Measurements from ENCODE around the gene EFCAB6.

Gene EFCAB6

DNA sequence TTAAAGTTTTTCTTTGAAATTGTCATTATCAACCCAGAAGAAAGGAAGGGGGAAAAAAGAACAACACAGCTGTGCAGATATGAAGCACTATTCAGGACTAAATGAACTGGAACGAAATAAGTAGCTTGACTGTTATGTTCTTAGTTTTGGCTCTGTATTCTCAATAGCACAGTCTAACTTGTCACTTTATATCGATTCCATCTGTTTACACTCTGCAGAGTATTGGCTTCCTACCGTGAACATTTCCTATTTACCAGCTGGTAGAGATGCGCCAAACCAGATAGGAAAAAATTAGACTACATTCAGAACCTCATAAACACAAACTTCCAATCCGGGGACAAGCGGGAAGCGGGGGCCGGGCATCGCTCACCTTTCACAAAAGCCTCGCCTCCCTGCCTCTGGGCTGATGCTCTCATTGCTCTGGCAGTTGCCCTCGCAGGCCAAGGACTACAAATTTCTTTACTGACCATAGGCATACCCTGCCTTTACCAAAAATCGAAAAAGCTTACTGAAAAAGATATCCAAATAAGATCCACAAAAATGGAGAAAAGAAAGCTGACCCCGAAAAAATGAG, 66.2 kb downstream of the EFCAB6 start:
- DNase-seq (ENCODE audit: low read depth) = no peak

DNA sequence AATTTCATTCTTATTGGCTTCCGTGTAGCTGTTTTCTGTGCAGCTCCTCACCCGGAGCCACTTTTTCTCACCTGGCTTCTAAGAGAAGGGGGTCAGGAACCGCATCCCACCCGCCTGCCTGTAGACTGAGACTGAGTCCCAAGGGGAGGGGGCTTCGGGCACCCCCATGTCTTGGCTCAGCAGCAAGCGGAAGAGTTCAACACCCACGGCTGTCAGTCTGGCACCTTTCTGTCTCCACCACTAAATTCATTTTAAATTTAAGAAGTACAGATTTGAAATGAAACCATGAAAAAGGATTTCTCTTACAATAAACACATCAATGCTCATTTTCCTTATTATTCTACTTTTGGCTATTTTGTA, 66.7 kb downstream of the EFCAB6 start:
- DNase-seq (ENCODE audit: low read depth) = no peak

DNA sequence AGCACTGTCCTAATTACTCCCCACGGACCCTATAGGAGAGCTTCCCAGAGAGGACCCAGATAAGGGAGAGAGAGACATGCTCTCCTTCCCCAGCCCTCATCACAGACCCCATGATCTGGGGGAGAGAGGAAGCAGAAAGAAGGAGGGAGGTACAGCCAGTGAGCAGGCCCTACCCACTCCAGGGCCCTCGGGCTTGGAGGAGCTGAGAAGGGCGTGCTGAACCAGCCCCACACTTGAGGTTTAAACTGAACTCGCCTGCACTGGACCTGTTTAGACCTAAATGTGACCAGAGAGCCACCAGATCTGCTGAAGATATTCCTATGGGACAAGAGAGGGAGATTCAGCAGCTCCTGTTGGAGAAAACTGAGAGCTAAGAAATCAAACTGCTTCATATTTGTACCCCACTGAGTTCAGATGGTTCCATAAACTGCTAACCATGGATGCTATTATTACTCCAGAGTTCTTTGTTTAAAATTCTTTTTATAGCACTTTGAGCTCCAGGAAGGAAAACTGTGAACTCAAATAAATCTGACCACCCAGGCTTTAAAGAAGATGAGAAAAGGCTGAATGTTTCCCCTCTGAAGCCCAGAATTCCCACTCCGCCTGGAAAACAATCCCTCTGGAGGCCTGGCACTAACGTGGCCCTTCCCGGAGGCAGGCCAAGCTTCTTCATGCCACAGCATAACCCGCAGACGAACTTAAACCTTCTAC, 67.2 kb downstream of the EFCAB6 start:
- DNase-seq (ENCODE audit: low read depth) = no peak

DNA sequence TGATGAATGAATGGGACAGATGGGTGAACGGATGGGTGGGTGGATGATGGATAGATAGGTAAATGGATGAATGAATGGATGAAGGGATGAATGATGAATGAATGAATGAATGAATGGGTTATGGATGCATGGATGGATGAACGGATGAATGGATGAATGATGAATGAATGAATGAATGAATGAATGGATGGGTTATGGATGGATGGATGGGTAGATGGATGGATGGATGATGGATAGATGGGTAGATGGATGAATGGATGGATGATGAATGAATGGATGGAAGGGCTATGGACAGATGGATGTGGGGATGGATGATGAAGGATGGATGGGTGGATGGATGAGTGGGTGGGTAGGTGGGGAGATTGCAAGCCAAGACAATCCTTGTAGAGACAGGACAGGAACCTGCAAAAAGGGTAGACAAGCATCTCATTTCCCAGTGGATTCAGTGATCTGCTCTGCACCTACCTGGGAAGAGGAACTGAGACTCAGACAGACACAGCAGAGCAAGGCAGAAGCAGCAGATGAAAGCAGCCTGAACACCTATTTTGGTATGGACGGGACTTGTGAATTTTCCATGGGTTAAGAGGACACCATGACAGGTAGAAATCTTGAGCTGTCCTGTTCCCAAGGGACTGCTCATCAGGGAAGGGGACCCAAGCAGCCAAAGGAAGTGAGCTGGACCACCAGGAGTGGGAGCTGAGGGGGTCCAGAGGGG, 68.0 kb downstream of the EFCAB6 start:
- no peak for DNase-seq (ENCODE audit: low read depth)

DNA sequence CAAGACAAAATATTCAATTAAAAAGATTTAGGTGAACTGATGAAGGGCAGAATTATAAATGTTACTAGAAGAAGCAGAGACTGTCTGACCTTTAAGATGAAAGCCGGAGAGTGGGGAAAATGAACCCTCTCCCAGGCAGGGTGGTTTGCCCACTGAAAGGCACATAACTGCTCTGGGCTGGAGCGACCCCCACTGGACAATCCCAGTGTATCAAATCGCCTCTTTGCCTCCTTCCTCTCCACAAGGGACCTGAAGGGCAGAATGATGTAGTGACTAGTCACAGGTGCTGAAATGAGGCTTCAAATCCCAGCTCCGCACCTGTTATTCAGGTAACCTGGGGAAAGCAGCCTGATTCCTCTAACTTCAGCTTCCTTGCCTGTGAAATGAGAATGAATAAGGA, 69.0 kb downstream of the EFCAB6 start:
- DNase-seq (ENCODE audit: low read depth) = no peak

DNA sequence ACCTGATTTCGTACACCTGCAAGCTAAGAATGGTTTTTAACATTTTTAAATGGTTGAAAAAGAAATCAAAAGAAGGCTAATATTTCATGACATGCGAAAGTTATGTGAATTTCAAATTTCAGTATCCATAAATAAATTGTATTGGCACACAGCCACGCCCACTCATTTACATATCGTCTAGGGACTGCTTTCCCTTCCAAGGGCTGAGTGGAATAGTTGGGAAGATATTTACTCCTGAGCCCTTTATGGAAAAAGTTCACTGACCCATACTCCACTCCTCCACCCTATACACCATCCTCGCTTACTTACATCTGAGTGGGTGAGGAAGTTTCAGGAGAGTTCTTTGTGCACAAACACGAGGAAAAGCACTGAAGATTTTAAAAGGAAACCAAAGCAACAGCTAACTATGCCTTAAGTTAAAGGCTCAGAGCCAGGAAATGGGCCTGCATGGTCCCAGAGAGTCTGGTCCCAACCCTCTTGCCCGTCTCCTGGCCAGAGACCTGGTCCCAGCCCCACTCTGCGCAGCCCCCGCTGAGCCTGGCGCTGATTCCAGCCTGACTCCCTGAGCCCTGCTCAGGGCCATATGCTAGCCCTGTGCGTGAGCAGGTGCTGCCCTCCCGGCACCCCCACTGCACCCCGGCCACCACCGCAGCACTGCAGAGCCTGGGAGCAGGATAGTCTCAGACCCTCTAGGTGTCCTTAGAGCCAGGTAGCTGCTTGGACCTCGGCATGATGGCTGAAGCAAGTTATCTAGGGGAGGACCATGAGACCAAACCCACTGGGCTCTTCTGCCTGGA, 69.8 kb downstream of the EFCAB6 start:
- no peak for DNase-seq (ENCODE audit: low read depth)

DNA sequence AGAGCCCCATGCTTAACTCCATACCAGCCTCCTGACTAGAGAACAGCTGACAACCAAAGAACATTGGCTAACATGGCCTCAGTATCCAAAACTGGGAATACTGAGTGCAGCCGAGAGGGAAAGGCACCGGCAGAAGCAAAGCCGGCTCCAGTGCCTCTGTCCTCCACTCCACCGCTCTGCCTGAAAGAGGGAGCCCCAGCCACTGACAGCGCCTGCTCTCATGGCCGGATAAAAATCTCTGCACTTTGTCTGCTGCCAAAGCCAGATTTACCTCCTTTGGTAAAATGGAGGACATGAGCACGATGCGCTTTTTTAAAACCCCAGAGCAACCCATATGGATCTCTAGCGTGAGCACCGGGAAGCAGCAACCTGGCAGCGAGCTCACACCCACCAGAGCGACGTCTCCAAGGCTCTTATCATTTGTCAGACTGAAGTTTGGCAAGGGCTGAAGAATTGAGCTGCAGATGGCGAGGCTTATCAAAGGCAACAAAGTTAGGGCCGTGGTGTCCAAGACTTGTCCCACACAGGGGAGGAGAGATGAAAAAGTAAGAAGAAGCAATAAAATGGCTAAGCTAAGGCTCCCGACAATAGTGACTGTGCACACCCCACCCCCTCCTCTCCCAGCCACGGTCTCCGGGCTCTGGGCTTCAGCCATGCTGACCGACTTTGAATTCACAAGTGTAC, 71.4 kb downstream of the EFCAB6 start:
- no peak for DNase-seq (ENCODE audit: low read depth)

DNA sequence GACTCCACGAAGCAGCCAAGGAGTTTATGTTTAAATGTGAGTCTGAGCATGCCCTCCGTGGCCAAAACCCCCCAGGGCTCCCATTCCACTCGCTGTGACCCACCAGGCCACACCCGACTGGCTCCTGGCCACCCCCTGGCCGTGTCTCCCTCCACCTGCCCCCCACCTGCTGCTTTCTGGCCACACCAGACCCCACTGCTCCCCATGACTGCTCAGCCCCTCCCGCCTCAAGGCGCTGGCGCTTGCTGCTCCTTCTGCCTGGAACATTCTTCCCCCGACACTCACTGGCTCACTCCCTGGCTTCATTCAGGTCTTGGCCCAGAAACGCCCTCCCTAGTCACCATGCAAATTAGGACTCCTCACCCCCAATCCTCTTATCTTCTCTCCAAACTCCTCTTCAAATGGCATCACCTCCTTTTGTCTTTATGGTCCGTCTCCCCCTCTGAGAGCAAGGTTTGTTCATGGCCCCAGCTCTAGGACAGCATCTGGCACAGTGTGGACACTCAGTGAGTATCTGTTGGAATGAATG, 72.2 kb downstream of the EFCAB6 start:
- DNase-seq (ENCODE audit: low read depth) = no peak

DNA sequence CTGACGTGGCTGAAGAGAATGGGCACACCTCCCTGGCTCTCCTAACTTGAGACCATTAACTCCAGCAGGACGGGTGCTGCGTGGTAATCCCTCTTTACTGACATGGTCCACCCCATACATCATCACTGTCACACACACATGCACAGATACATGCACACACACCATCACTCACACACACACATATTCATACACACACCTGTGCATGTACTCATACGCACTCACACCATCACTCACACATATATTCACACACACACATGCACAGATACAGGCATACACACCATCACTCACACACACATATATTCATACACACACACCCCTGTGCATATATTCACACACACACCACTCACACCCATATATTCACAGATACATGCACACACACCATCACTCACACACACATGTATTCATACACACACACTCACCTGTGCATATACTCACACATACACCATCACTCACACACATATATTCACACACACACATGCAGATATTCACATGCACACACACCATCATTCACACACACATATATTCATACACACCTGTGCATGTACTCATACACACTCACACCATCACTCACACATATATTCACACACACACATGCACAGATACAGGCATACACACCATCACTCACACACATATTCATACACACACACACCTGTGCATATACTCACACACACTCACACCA, 74.8 kb downstream of the EFCAB6 start:
- no peak for DNase-seq (ENCODE audit: low read depth)

DNA sequence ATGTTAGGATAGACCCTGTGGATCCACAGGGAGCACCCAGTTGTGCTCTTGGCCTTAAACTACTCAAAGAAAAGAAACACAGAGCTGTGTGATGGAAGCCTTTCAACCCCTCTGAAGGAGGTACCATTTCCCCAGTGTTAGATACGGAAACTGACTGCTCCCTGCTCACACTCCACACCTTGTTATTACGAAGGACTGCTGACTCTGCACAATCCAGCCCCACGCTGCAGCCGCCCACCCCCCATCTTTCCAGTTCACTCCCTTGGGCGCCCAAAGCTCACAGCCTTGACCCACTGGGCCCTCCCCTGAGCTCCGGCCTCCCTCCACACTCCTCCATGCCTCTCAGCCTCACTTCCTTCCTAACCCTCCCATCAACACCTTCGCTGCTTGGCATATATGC, 75.5 kb downstream of the EFCAB6 start:
- no peak for DNase-seq (ENCODE audit: low read depth)

DNA sequence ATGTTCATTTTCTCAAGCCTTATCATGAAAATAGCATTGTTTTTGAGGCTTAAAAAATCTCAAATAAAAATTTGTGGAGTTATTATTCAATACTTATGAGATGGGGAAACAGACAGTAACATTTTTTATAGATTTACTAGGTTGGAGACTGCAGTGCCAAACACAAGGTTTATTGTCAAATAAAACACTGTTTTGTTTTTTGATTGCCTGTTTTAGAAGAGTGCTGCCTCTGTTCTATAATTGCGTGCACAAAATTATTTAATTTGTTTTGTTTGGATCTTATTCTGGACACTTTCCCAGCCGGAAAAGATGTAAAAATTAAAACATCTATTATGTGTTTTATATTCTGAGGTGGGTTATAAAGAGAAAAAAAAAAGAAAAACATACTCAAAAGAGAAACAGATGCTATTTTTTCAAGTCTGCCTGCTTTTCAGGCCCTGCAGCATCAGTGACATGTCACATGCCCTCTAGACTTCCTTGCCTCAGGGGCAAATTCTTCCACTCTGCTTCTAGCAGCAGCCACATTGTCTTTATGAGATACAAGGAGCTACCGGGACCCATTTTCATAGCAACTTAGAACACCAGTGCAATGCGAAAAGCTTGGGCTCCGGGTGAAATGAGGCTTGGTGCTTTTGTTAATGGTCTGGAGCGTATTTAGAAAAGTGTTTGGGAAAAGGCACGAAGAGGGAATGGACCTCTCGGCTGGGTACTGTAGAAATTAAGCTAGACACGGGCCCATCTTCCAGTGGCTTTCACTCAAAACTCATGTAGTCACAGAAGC, 77.5 kb downstream of the EFCAB6 start:
- no peak for DNase-seq (ENCODE audit: low read depth)

DNA sequence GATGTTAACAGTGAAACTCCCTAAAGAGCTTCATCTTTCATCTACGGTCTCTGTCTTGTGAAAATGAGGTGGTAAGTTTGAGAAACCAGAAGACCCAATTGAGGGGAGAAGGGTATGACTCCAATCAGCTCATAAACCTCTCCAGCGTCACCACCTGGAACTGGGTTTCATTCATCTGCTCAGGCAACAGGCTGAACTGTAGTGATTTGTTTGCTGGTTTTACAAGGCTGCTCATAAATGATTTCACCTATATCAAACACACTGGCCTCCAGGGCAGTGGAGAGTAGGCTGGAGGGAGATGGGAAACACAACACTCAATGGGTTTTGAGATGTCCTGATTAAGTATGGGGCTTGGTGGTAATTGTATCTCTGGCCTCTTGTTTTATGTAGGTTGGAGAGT, 79.0 kb downstream of the EFCAB6 start:
- no peak for DNase-seq (ENCODE audit: low read depth)

DNA sequence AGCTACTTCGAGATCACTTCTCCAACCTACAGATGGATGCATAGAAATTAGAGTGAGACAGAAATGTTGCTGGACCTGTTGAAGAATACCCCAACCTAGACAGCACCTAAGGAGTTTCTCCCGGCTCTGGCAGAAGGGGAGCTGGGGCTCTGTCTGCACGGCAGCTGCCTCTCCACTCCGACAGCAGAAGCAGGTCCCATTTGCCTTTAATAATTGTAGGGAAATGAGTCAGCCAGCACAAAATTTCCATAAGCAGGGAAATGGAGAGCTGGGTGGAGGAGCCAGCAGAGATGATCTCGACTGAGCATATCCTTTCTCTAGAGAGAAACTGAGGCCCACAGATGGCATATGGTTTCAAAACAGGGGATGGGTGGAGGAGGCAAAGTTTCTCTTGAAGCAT, 80.1 kb downstream of the EFCAB6 start:
- no peak for DNase-seq (ENCODE audit: low read depth)

DNA sequence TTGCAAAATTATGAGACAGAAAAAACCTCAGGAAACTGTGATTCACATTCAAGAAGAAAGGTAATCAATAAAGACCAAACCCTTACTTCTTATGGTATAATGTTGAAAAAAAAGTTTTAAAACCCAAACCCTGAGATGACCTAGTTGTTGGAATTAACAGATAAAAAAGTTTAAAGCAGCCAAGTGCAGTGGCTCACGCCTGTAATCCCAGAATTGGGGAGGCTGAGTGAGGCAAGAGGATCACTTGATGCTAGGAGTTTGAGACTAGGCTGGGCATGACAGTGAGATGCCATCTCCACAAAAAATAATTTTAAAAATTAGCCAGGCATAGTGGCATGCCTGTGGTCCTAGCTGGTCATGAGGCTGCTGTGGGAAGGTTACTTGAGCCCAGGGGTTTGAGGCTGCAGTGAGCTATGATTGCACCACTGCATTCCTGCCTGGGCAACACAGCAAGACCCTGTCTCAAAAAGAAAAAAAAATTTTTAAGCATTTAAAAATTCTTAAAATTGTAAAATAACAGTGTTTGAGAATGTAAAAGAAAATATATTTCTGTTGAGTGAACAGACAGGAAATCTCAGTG, 85.1 kb downstream of the EFCAB6 start:
- no peak for DNase-seq (ENCODE audit: low read depth)

DNA sequence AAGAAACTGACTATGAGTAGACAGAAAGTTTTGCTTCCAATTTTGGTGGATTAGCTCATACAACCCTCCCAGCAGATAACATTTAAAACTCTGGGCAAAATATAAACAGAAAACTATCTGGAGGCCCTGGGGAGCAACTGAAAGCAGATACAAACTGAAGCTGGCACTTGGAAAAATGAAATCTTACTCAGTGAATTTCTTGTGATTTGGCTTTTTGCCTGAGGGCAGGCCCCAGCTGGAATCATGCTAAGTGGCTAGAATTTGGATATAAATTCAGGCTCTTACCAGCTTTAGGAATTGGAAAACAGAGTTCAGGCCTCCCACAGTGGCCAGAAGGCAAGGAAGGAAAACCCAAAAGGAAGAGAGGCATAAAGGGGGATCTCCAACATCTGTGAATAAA, 85.8 kb downstream of the EFCAB6 start:
- DNase-seq (ENCODE audit: low read depth) = no peak

DNA sequence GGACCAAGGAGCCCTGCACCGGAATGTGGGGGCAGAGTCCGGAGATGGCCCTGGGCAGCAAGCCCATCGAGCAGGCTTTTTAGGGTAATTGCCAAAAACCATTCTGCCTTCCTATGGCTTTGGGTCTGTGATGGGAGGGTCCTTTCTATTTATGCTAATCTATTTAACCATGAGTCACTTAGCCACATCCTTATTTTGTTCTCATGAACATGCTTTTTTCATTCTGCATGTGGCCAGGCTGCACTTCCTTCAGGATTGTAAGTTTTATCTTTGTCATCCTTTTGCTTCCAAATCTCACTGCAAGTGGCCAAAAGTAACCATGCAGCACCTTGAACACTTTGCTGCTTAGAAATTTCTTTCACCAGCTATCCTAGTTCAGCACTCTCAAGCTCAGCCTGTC, 88.3 kb downstream of the EFCAB6 start:
- DNase-seq (ENCODE audit: low read depth) = no peak

DNA sequence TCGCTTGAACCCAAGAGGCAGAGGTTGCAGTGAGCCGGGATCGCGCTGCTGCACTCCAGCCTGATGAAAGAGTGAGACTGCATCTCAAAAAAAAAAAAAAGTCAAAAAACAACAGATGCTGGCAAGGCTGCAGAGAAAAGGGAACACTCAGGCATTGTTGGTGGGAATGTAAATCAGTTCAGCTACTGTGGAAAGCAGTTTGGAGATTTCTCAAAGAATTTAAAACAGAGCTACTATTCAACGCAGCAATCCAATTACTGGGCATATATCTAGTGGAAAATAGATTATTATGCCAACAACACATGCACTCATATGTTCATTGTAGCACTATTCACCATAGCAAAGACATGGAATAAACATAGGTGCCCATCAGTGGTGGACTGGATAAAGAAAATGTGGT, 89.7 kb downstream of the EFCAB6 start:
- no peak for DNase-seq (ENCODE audit: low read depth)

DNA sequence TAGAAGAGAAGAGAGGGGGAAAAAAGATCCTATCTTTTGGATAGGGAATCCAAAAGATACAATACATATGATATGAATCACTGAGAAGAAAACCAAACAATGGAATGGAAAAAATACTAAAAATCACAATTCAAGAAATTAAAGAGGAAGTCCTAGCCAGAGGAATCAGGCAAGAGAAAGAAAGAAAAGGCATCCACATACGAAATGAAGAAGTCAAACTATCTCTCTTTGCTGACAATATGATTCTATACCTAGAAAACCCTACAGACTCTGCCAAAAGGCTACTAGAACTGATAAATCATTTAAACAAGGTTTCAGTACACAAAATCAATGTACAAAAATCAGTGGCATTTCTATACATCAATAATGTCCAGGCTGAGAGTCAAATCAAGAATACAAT, 91.4 kb downstream of the EFCAB6 start:
- DNase-seq (ENCODE audit: low read depth) = no peak

DNA sequence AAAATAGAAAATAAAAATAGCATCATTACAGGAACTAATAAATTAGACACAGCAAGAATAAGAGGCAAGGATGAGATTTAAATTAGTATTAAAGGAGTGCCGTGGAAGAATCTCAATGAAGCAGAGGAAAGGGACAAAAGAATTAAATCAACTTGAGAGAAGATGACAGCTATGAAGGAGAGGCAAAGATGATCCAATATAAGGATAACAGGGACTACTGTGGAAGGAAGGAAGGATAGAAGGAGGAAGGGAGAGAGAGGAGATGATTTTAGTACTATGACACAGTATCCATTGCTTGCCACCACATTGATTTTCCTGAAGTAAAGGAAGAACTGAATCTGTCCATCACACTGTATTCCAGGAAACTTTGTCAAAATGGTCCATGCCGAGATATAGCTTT, 98.0 kb downstream of the EFCAB6 start:
- no peak for DNase-seq (ENCODE audit: low read depth)

DNA sequence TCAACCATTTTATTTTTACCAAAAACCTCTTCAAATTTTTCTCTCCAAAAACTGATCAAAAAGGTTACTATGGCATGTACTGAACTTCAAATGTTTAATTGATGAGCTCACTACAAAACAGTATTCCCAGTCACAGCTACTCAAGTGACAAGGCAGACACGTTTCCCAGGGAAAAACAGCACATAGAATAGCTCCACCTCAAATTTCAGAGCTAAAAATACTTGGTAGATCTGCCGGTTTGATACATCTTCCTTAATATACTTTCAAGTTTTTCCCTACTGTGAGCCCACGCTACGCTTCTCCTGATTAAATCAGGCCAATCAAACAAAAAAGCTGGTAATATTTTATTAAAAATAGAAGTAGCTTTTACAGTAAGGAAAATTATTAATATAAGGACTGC, 100.4 kb downstream of the EFCAB6 start:
- no peak for DNase-seq (ENCODE audit: low read depth)

Data from ELR (cell line).